Breast epithelium (tissue), 3 donors: Measurements from ENCODE around the gene CTSW.

Experiments
- CTCF ChIP-seq, 3 donors: fragments of 450-650 bp; IDR thresholded peaks; one replicate each; pipeline ENCODE4 v1.5.1; 2016 to 2017; ENCODE audit warnings: antibody characterized with exemption in 3 of 3, mild to moderate bottlenecking in 3 of 3, moderate library complexity in 3 of 3
- POLR2A ChIP-seq: fragments of 450-650 bp; IDR thresholded peaks from one replicate; pipeline ENCODE4 v1.6.1; 2016; ENCODE audit warnings: antibody characterized with exemption, mild to moderate bottlenecking, moderate library complexity

GRCh38 chr11:65894034-65894591 is 14.5 kb downstream of the CTSW start:
- TF ChIP-seq CTCF (IDR thresholded peaks at IDR 0.05) (no peak), POLR2A (no peak)
